ENCODE measurements around the gene PHLDA3.

PHLDA3 gene

DNA sequence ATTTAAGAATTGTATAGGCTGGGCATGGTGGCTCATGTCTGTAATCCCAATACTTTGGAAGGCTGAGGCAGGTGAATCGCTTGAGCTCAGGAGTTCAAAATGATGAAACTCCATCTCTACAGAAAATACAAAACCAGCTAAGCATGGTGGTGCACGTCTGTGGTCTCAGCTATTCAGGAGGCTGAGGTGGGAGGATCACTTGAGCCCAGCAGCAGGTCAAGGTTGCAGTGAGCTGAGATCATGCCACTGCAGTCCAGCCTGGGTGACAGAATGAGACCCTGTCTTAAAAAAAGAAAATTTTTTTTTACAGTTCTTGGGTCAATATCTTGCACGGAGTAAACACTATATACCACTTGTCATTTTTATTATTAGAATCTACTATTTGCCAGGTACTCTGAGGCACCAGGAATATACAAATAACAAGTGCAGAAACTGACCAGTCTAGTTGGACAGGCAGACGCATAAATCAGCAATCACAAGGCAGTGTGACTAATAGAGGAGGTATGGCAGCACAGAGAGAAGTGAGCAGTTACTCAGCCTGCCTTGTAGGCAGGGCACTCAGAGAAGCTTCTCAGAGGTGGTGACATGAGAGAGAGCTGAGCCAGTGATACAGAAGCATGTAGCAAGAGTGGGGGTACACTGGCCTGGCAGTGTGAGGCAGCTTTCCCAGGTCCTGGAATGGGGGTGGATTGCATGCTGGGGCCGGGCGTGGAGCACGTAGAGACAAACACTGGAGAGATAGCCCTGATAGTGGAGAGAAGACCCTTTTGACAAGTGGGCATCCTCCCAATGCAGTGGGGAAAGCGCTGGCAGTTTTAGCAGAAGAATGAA, 8.0 kb downstream of the PHLDA3 start:
- no peak for DNase-seq

DNA sequence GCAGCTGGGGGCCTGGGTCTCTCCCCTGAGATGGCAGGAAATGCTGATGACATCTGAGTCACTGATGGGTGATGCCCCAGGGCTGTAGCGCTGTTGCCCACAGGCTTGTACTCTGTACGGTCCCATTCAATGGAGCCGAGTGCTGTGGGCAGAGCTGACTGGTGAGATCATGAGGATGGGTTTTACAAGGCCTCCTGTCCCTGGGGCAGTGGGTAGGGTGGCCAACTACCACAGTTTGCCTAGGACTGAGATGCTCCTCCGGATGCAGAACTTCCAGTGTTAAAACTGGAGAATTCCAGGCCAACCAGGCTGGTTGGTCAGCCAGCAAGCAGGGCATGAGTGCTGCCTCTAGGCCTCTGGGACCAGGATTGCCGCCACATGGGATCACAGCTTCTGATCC, 9.2 kb downstream of the PHLDA3 start:
- no peak for DNase-seq

DNA sequence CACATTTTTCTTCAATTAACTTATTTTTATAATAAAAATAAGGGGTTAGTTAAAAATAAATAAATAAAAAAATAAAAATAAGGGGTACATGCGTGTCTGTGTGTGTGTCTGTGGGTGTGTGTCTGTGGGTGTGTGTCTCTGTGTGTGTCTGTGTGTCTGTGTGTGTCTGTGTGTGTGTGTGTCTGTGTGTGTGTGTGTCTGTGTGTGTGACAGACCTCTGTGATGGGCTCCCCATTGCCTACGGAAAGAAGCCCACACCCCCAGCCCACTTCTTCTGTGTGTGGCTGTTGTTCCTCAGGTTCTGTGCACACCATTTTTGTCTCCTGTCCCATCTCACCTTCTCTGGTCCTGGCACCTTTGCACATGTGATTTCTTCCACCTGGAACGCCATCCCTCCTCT, 9.9 kb downstream of the PHLDA3 start:
- DNase-seq, result no peak

DNA sequence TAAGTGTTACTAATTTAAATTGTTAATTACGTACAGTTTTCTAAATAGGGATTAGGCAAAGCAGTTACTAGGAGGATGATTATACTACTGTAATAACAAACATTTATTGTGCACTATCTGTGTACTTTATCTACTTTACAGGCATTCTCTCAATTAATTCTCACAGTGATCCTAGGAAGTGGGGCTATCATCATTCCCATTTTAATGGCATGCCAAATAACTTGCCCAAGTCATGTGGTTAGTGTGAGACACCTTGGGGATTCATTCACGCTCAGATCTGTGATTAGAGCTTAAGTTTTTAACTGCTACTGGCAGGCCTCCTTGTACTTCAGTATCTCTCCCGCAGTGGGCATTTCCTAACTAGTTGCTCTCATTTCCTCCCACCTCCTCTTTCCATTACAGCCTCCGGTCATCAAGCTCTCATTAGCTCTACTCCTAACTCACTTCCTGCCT, 11.5 kb downstream of the PHLDA3 start:
- DNase-seq, result no peak

DNA sequence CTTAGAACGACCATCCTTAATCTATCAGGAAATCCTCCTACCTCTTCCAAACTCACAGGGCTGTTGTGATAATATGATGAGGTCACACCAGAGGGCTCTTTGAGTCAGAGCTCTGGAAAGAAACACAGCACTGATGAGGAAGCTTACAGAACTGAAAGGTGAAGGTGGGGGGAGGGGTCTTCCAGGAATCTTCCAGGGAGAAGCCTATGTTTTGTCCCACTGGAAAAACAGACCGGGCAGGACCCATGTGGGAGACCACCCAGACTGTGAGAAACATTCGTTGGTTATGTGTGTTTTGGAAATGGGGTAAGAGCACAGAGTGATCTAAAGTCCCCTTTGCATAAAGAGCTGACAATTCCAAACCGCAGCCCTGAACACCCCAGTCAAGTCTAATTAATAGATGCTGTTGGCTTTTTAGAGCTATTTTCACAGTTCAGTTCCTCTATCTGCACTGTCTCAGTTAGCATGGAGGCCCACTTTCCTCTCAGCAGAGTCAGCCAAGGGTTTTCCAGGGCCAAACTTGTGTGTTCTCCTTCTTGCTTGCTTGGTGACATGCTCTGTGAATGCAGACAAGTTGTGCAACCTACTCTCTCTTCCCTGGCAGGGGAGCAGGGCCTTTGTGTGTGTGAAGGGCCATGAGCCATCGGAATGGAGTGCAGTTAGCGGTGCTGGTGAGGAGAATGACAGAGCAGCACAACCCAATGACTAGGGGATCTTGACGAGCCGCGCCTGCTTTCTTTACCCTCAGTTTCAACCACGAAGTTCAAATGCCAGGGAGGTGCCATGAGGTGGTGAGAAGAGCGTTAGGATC, 12.3 kb downstream of the PHLDA3 start:
- no peak for DNase-seq

- no peak for DNase-seq
These were observed 13.9 kb downstream of the PHLDA3 start for GRCh38 chr1:201455098-201455497.

- DNase-seq, result no peak
These were observed 14.4 kb downstream of the PHLDA3 start for GRCh38 chr1:201454608-201455007.

DNA sequence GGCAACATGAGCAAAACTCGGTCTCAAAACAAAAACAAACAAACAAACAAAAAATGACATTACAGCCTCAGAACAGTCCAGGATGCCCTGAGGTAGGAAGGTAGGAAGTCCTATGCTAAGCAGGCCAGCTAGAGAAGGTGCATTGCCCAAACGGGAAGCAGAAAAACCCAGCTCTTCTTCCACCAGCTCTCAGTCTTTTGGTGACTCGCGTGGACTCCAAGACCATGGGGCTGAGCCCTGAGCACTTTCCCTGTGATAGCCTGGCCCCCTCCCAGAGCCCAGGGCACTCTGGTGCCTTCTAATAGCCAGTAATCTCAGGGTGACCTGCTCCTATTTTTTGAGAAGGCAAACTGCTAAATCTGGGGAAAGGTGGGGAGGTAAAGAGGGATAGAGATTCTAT, 16.1 kb downstream of the PHLDA3 start:
- DNase-seq, result no peak

DNA sequence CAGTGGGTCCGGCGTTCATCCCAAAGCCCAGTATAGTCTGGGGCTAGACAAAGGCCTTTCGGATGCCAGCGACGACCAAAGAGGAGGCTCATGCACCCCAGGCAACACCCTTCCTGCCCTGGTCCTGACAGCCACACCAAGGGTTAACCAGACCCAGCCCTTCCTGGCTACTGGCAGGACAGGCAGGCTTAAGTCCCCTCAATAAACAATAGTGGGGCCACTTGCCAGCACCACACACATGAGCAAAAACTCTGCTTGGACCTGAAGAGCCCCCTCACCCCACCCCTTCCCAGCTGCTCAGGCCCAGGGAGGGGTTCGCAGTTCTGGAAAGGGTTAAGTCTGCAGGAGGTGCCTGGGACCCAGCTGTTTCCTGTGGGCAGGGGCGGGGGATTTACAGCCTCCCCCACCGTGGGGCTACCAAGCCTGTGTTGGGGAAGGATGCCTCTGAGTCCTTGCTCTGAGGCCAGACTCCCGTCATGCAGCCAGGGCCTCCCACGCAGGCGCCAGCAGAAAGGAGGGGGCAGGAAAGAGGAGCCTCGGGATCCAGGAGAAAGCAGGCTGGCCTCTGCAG, 18.2 kb downstream of the PHLDA3 start:
- DNase-seq, result no peak

GRCh38 chr1:201448990-201449389, 20.0 kb downstream of the PHLDA3 start:
- no peak for DNase-seq

GRCh38 chr1:201447903-201448871, 20.8 kb downstream of the PHLDA3 start:
- DNase-seq, result peak; percentile 80

DNA sequence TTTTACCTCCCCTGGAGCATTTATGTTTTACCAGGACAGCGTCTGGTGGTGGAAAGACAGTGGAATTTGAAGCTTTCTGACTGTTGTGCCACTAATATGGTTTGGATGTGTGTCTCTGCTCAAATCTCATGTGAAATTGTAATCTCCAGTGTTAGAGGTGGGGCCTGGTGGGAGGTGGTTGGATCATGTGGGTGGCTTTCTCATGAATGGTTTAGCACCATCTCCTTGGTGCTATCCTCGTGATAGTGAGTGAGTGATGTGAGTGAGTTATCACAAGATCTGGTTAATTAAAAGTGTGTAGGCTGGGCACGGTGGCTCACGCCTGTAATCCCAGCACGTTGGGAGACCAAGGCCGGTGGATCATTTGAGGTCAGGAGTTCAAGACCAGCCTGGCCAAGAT, 23.7 kb downstream of the PHLDA3 start:
- DNase-seq, result no peak

GRCh38 chr1:201444792-201445191, 24.2 kb downstream of the PHLDA3 start:
- DNase-seq, result no peak

- DNase-seq, result no peak
These were observed 25.2 kb downstream of the PHLDA3 start for GRCh38 chr1:201443747-201444146.

GRCh38 chr1:201436969-201437368, 32.0 kb downstream of the PHLDA3 start:
- no peak for DNase-seq

DNA sequence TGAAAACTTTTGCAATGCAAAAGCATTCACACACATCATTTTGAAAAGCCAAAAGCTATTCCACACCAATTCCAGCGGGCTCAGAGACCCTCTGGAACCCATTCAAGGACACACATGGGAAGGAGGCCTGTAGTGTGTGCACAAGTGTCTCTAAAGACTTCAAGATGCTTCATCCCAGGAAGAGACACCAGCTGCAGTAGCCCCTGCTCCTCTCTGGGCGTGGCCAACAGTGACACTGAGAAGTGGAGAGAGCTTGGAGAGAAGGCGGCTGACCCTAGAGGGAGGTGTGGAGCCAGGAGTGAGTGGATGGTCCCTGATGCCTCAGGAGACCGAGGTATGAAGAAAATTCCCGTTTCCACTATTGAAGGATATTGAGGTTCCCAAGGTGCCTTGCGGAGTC, 32.6 kb downstream of the PHLDA3 start:
- no peak for DNase-seq

- DNase-seq, result no peak
These were observed 34.7 kb downstream of the PHLDA3 start for GRCh38 chr1:201434266-201434665.

DNA sequence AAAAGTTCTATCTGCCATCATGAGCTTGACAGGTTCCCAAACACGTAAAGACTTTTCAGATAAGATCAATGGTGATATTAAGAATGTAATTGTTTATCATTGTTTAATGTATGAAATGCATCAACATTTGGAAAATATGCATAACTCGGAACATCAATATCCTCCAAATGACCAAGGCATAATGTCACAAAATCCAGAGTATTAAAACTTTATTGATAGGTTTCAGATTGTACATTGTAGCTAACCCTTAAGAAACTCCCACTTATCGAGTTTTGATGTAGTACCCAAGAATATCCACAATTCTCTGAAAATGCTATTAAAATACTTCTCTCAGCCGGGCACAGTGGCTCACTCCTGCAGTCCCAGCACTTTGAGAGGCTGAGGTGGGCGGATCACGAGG, 35.4 kb downstream of the PHLDA3 start:
- DNase-seq, result no peak

DNA sequence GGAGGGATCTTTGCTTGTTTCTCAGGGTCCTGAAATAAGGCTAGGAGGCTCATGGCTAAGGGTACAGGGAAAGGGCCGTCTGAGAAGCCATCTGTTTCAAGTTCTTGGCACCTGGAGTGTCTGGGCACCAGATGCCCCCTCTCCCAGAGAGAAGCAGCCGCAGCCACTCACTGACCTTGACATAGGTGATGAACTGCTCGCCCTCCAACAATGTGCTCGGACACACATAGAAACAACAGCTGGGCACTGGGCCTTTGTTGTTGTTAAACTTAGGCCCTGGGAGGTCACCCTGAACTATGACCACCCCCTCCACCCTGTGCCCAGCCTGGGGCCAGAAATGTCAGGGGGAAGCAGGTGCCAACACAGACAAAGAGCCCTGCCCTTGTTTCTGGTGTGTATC, 38.2 kb downstream of the PHLDA3 start:
- DNase-seq, result no peak

DNA sequence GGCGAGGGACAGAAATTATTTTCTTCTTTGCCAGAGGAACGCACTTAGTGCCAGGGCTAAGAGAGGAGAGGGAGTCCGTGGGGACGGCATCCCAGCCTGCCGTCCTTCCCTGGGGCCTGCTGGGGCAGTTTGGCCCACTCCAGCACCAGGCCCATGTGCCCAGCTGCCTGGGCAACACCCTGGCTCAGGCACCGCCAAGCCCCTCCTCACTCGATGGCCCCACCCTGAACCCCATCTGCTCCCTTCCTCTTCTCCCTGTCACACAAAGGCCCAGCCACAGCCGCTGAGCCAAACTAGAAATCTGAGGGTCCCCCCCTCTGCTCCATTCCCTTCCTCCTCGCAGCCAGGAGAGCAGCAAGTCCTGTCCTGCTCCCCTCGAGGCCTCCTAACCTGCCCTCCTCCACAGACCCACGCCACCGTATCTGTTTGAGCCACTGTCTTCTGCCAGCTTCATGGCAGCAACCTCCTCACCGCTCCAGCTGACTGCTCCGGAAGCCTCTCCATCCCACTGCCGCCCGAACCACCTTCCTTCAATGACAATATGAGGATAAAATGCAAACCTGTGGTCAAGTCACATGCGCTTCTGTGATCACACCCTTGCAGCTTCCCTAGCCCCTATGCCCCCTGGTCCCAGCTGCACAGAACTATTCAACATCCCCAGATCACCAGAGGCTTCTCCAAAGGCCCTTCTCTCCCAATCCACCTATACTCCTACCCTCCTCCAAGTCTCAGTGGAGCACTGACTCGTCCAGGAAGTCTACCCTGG, 39.1 kb downstream of the PHLDA3 start:
- DNase-seq, result no peak

DNA sequence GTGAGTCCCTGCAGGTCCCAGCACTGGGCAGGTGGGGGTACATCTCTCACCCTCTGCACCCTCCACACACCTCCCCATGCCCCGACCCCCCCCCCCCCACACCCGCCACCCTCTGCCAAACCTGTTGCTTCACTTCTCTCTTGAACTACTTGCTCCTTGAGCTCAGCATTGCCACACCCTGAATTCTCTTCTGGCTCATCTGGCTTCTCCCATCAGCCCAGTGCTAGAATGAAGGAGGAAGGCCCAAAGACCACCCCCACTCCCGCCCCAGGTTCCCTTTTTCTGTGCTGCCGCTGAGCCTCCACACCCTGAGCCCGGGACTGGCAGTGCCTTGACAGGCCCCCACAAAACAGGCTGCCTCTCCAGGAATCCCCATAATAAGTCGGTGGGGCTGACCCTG, 41.0 kb downstream of the PHLDA3 start:
- DNase-seq, result no peak

Data from activated CD4-positive, alpha-beta T cell treated with anti-CD3 and anti-CD28 coated beads for 48 hours (primary cell).